Measurements from ENCODE around the gene LAMA5. TPM values are rescaled to one million over a fixed set of nuclear protein-coding genes. Genes with fewer than 3 reads are reported as not detected.

Gene LAMA5
- total and polyA plus RNA-seq, 2 of the 8 experiments (the other 6 are each of a cell fraction or from before 2014, with no cell fraction given) = 34.4 to 225 TPM

DNA sequence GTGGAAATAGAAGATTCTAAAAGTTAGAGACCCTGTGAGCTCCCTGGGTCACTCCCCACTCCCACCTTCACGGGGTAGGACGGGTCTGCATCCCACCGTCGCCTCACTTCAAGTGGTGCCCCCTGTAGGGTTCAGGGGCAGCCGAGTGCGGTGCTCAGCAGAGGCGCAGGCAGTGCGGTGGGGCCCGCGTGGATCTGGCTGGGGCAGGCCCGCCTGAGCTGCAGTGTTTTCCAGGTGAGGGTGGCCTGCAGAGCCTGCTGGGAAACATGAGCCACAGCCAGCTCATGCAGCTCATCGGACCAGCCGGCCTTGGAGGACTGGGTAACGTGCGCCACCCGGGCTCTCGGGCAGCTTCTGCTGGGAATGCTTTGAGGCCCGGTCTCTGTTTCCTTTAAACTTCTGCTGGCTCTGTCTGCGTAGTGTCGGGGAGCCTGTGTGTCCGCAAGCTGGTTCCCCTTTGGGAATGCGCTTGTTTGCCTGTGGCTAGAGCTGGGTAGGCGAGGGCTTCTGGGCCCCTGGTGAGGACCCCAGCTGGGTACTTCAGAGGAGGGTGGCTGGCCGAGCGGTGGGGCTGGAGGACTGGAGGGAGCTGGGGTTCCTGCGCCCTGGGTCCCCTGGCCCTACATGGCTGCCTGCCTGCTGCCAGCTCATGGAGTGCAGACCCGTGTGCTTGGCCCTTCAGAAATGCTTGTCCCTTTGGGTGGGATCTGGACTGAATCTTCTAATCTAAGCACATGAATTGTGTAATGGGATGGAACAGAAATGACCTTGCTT, 60.5 kb downstream of the LAMA5 start (continued):
- TF ChIP-seq RNF2 (IDR thresholded peaks at IDR 0.05; ENCODE audit: borderline replicate concordance, low read depth, low read length, missing control alignments, poor library complexity, severe bottlenecking) (no peak), EGR1 (IDR thresholded peaks at IDR 0.05; ENCODE audit: borderline replicate concordance, low read depth, low read length) (no peak), TAF7 (optimal IDR thresholded peaks at IDR 0.05; ENCODE audit: borderline replicate concordance, low read depth, low read length) (no peak)
- TF ChIP-seq, protein P1, sequence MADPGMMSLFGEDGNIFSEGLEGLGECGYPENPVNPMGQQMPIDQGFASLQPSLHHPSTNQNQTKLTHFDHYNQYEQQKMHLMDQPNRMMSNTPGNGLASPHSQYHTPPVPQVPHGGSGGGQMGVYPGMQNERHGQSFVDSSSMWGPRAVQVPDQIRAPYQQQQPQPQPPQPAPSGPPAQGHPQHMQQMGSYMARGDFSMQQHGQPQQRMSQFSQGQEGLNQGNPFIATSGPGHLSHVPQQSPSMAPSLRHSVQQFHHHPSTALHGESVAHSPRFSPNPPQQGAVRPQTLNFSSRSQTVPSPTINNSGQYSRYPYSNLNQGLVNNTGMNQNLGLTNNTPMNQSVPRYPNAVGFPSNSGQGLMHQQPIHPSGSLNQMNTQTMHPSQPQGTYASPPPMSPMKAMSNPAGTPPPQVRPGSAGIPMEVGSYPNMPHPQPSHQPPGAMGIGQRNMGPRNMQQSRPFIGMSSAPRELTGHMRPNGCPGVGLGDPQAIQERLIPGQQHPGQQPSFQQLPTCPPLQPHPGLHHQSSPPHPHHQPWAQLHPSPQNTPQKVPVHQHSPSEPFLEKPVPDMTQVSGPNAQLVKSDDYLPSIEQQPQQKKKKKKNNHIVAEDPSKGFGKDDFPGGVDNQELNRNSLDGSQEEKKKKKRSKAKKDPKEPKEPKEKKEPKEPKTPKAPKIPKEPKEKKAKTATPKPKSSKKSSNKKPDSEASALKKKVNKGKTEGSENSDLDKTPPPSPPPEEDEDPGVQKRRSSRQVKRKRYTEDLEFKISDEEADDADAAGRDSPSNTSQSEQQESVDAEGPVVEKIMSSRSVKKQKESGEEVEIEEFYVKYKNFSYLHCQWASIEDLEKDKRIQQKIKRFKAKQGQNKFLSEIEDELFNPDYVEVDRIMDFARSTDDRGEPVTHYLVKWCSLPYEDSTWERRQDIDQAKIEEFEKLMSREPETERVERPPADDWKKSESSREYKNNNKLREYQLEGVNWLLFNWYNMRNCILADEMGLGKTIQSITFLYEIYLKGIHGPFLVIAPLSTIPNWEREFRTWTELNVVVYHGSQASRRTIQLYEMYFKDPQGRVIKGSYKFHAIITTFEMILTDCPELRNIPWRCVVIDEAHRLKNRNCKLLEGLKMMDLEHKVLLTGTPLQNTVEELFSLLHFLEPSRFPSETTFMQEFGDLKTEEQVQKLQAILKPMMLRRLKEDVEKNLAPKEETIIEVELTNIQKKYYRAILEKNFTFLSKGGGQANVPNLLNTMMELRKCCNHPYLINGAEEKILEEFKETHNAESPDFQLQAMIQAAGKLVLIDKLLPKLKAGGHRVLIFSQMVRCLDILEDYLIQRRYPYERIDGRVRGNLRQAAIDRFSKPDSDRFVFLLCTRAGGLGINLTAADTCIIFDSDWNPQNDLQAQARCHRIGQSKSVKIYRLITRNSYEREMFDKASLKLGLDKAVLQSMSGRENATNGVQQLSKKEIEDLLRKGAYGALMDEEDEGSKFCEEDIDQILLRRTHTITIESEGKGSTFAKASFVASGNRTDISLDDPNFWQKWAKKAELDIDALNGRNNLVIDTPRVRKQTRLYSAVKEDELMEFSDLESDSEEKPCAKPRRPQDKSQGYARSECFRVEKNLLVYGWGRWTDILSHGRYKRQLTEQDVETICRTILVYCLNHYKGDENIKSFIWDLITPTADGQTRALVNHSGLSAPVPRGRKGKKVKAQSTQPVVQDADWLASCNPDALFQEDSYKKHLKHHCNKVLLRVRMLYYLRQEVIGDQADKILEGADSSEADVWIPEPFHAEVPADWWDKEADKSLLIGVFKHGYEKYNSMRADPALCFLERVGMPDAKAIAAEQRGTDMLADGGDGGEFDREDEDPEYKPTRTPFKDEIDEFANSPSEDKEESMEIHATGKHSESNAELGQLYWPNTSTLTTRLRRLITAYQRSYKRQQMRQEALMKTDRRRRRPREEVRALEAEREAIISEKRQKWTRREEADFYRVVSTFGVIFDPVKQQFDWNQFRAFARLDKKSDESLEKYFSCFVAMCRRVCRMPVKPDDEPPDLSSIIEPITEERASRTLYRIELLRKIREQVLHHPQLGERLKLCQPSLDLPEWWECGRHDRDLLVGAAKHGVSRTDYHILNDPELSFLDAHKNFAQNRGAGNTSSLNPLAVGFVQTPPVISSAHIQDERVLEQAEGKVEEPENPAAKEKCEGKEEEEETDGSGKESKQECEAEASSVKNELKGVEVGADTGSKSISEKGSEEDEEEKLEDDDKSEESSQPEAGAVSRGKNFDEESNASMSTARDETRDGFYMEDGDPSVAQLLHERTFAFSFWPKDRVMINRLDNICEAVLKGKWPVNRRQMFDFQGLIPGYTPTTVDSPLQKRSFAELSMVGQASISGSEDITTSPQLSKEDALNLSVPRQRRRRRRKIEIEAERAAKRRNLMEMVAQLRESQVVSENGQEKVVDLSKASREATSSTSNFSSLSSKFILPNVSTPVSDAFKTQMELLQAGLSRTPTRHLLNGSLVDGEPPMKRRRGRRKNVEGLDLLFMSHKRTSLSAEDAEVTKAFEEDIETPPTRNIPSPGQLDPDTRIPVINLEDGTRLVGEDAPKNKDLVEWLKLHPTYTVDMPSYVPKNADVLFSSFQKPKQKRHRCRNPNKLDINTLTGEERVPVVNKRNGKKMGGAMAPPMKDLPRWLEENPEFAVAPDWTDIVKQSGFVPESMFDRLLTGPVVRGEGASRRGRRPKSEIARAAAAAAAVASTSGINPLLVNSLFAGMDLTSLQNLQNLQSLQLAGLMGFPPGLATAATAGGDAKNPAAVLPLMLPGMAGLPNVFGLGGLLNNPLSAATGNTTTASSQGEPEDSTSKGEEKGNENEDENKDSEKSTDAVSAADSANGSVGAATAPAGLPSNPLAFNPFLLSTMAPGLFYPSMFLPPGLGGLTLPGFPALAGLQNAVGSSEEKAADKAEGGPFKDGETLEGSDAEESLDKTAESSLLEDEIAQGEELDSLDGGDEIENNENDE (IDR thresholded peaks at IDR 0.05; ENCODE audit: insufficient replicate concordance, low read length) = no peak

Data from H1 (cell line).